GM12891 (cell line): ENCODE data around the gene NAA80.

ENCODE experiments used
- DNase-seq: peaks from one replicate; pipeline ENCODE4 v3.0.0; 2011; ENCODE audit warnings: low spot score; ENCODE audit not compliant: insufficient read length
- FAIRE-seq: peaks from 2 replicates; lab custom pipeline; 2011; peaks lifted over from hg19 to GRCh38; lab: Jason Lieb, UNC
- PAX5 ChIP-seq: IDR thresholded peaks from 2 replicates; pipeline ENCODE4 v1.6.1; 2011; ENCODE audit warnings: low read length, moderate library complexity, mild to moderate bottlenecking; ENCODE audit not compliant: insufficient read depth, severe bottlenecking
- POLR2A ChIP-seq: IDR thresholded peaks from 2 replicates; pipeline ENCODE4 v1.6.1; 2011; ENCODE audit warnings: low read depth, low read length, control low read depth
- POLR2AphosphoS5 ChIP-seq: IDR thresholded peaks from 2 replicates; pipeline ENCODE4 v1.6.1; 2011; ENCODE audit warnings: low read depth, low read length, control low read depth
- POU2F2 ChIP-seq: IDR thresholded peaks from 2 replicates; pipeline ENCODE4 v1.6.1; 2011; ENCODE audit warnings: low read depth, mild to moderate bottlenecking, control low read depth, low read length, moderate library complexity
- SPI1 ChIP-seq: IDR thresholded peaks from 2 replicates; pipeline ENCODE4 v1.6.1; 2011; ENCODE audit warnings: low read depth, low read length, control low read depth
- TAF1 ChIP-seq: IDR thresholded peaks from 2 replicates; pipeline ENCODE4 v1.6.1; 2011; ENCODE audit warnings: low read depth, low read length, control low read depth

Gene NAA80

DNA sequence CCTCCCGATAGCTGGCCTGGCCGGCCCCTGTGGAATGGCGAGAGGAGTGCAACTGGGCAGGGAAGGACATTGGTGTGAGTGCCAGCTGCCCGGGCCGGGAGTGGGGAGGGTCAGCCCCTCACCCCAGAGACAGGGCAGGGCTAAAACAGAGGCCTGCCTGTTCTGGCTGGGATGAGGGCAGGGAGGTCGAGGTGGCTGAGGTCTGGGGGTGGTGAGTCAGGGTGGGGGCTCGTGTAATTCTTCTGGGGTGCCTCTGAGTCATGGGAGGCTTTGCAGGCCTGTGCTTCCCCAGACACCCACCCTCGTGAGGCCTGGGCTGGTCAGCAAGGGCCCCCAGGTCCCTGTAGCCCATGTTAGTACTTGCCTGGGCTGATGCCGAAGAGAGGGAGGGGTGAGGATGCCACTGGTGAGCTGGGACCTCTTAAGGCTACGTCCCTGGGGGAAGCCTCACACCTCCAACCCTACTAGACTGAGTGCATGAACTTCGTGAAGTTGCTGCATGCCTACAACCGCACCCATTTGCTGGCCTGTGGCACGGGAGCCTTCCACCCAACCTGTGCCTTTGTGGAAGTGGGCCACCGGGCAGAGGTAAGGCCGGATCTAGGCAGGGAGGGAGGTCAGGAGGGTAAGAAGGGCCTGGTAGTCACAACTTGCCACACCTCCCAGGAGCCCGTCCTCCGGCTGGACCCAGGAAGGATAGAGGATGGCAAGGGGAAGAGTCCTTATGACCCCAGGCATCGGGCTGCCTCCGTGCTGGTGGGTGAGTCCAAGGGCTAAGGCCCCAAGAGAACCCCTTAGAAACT lies 28.6 kb downstream of the NAA80 start:
- FAIRE-seq (no peak), DNase-seq (no peak)
- no peak for TF ChIP-seq TAF1
- TF ChIP-seq SPI1: no peak
- no peak for TF ChIP-seq POLR2A
- TF ChIP-seq PAX5: no peak
- TF ChIP-seq POU2F2: no peak
- no peak for TF ChIP-seq POLR2AphosphoS5

DNA sequence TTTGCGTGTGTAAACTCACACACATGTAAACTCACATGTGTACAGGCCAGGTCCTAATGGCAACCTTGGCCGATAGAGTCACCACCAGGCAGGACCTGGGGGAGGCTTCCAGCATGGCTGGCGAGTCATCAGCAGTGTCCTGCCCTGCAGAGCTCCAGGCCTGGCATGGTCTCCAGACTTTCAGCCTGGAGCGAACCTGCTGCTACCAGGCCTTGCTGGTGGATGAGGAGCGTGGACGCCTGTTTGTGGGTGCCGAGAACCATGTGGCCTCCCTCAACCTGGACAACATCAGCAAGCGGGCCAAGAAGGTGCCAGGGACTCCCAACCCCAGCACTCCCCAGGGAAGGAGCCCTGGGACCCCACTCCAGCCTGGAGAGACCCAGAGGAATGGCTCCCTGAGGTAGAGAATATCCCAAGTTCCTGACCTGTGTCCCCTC lies 29.2 kb downstream of the NAA80 start:
- FAIRE-seq (no peak), DNase-seq (no peak)
- TF ChIP-seq PAX5: no peak
- TF ChIP-seq POLR2A: no peak
- no peak for TF ChIP-seq SPI1
- TF ChIP-seq POU2F2: no peak

DNA sequence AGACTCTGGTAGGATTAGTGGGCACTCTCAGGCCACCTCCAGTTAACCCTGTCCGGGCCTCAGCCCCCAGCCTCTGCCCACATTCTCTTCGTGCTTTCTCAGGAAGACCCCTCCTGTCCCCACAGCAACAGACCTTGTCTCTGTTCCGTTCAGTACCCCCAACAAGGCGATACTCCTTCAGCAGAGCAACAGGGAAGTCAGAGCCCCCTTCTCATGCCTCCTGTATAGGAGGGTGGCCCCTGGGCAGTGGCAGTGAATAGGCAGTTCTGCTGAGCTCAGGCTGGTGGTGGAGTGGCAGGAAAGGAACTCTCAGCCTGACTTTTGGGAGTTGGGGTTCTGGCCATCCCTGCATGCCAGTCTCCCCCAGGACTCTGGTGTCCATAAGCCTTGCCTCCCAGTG lies 29.7 kb downstream of the NAA80 start:
- no peak for DNase-seq
- TF ChIP-seq SPI1 (no peak), POLR2AphosphoS5 (no peak)
- FAIRE-seq: no peak

DNA sequence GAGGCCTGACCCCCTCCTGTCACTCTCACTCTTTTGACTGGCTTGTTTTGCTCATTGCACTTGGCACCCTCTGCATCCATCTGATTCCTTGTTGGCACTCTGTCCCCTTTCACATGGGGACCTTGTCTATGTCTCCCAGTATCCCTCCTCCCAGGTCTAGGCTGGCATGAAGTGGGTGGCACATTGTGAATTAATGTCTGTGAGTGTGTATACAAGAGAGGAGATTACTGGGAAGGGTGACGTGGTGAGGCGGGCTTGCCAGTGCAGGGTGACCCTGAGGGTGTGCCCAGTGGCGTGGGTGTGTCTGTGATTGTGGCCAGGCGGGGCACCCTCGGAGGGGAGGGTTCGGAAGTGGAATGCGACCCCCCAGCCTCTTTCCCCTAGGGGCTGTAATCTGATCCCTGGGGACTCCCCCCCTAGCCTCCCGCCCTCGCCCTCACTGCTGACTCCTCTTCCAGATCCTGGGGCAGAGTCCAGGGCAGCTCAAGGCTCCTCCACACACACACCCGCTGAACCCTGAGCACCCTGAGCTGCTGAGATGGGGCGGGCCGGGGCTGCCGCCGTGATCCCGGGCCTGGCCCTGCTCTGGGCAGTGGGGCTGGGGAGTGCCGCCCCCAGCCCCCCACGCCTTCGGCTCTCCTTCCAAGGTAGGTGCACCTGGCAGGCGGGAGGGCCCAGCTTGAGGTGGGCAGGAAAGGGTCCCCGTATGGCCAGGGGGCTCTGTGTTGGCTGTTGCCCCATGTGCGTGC lies 30.3 kb downstream of the NAA80 start, which contains the start of gene SEMA3B:
Gene SEMA3B (plus strand): TSS at position 445 of the 749 bp plus-strand sequence. CDS start 94 bp downstream, at position 539.
- DNase-seq (no peak), FAIRE-seq (no peak)
- TF ChIP-seq POU2F2 (no peak), POLR2AphosphoS5 (no peak), SPI1 (no peak), POLR2A (no peak), TAF1 (no peak), PAX5 (no peak)

DNA sequence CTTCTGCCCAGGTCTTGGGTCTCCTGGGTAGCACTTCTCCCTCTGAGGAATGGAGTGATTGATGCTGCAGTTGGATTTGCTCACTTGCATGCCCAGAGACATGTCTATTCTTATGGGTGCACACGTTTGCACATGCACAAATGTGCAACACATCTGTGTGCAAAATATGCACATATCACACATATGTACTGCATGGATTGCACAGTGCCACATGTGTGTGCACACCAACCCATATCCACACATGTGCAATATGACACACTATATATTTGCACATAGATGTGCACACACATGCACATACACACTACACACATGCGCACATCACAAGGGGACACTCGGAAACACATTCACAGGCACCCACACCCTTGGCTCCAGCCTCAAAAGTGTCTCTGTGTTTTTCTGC lies 30.9 kb downstream of the NAA80 start:
- FAIRE-seq (no peak), DNase-seq (no peak)
- TF ChIP-seq PAX5 (no peak), TAF1 (no peak), POLR2A (no peak), SPI1 (no peak), POU2F2 (no peak), POLR2AphosphoS5 (no peak)

DNA sequence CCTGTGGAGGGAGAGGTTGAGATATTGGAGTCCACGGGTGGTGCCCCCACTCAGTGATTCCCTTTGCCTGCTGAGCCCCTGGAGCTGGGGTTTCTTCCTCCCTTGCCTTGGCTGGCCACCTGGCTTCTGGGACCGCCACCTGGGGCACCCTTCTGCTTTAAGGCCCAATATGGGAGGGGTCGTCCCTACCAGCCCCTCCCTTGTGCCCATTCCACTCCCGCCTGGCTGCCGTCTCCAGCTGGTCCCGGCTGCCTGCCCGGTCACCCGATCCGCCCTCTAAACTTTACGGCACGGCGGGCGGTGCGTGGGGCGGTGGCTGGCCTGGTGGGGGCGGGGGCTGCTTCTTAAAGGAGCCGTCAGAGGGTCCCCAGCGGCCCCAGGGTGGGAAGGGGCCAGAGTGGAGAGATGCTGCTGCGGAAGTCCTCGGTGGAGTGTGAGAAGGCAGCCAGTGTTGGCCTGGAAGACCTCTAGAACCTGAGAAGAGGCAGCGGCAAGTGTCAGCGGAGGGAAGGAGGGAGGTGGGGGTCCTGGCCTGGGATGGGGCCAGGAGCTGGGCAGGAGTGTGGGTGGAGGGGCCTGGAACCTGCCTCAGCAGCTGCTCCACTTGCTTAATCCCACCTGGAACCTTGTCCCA lies 31.8 kb downstream of the NAA80 start:
- FAIRE-seq (no peak), DNase-seq (no peak)
- TF ChIP-seq POU2F2: no peak
- TF ChIP-seq POLR2AphosphoS5: no peak
- TF ChIP-seq POLR2A: no peak
- no peak for TF ChIP-seq SPI1
- no peak for TF ChIP-seq PAX5

DNA sequence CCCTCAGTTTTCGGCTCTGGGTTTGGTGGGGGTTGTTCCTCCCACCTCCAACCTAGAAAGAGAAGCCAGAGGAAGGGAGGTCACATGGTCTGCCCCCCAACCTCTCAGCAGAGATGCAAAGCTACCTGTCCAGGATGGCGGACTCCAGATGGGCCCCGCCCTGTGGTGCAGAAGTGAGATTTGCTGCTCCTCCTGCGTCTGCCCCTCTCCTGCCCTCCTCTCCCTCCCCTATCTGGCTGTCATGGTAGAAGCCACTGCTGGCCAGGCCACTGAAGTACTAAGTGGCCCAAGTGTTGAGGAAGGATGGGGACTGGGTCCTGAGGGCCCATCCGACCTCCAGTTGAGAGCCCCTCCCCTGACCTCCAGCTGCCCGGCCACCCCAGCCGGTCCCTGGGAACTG lies 32.4 kb downstream of the NAA80 start:
- no peak for DNase-seq
- TF ChIP-seq TAF1 (no peak), POU2F2 (no peak), POLR2A (no peak), POLR2AphosphoS5 (no peak), SPI1 (no peak), PAX5 (no peak)
- FAIRE-seq: no peak

DNA sequence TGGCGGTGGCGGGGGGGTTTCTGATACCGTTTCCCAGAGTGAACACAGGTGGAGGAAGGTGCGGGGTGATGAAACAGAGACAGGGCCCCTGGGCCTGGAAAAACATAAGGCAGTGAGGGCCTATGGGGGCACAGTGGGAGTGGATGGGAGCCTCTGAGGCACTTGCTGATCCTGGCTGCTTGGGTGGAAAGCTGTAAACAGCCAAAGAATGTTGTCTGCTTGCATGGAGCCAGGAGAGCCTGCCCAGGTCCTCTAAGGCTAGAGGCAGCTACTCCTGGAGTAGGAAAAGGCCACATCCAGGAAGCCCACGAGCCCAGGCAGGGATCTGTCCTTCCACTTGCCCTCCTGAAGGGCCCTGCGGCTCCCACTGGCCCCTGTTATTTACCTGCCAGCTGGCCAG lies 33.2 kb downstream of the NAA80 start:
- DNase-seq (no peak), FAIRE-seq (no peak)
- TF ChIP-seq POLR2AphosphoS5 (no peak), PAX5 (no peak), POLR2A (no peak), POU2F2 (no peak), SPI1 (no peak), TAF1 (no peak)

DNA sequence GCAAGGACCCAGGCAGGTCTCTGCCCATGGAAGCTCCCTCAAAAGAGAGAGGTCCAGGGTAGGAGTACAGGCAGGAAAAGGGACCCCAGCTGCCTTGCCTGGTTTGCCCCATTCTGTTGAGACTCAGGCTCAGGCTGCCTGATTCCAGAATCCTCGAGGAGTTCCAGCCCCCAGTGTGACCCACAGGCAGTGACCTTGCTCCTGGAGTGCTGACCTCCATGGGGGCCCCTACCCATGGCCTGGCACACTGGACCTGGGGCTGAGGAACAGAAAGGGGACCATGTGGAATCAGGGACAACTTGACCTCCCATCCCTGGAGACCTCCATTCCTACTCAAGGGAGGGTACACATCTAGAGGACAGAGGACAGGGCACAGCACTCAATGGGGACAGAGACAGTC lies 33.6 kb downstream of the NAA80 start:
- DNase-seq: no peak
- FAIRE-seq: no peak
- TF ChIP-seq POLR2AphosphoS5 (no peak), PAX5 (no peak), SPI1 (no peak), POLR2A (no peak), POU2F2 (no peak), TAF1 (no peak)
